ENCODE data around the gene GBA3. TPM values are rescaled to one million over a fixed set of nuclear protein-coding genes. Genes with fewer than 3 reads are reported as not detected.

The GBA3 gene
- total RNA-seq, 2 donors from 2014 or later = 4.6 to 9.5 TPM

- no peak overlapping the region for H3K27ac ChIP-seq
- intact Hi-C loops (cut with DNase I) = no loop called here
- H3K4me3 ChIP-seq = no peak overlapping the region
- H3K4me1 ChIP-seq = no peaks in the 10 kb centered on the region
- H3K36me3 ChIP-seq = no peaks in the 10 kb centered on the region
- TF ChIP-seq CTCF (IDR thresholded peaks at IDR 0.05) = no peak
- no peaks in the 10 kb centered on the region for H3K9me3 ChIP-seq
- no peaks in the 10 kb centered on the region for H3K27me3 ChIP-seq
- no peak for DNase-seq
- H3K9ac ChIP-seq (ENCODE audit: low read depth in 2 of 2, low read length in 2 of 2) = no peak overlapping the region
These were observed 21.8 kb upstream of the GBA3 start for GRCh38 chr4:22670956-22671355.

GRCh38 chr4:22672519-22672918 lies 20.2 kb upstream of the GBA3 start:
- TF ChIP-seq CTCF (IDR thresholded peaks at IDR 0.05) = no peak
- Histone ChIP-seq H3K36me3 (no peaks in the 10 kb centered on the region), H3K9me3 (no peaks in the 10 kb centered on the region), H3K27ac (no peak overlapping the region), H3K27me3 (no peaks in the 10 kb centered on the region), H3K9ac (ENCODE audit: low read depth in 2 of 2, low read length in 2 of 2) (no peak overlapping the region), H3K4me1 (no peaks in the 10 kb centered on the region), H3K4me3 (no peak overlapping the region)
- no peak for DNase-seq
- intact Hi-C loops (cut with DNase I) = no loop called here

- Histone ChIP-seq H3K4me3 (no peak overlapping the region), H3K9me3 (no peaks in the 10 kb centered on the region), H3K4me1 (no peaks in the 10 kb centered on the region), H3K9ac (ENCODE audit: low read depth in 2 of 2, low read length in 2 of 2) (no peak overlapping the region), H3K27ac (no peak overlapping the region), H3K36me3 (no peaks in the 10 kb centered on the region), H3K27me3 (no peaks in the 10 kb centered on the region)
- TF ChIP-seq CTCF (IDR thresholded peaks at IDR 0.05) = no peak
- no peak for DNase-seq
- intact Hi-C loops (cut with DNase I) = no loop called here
These were observed 19.8 kb upstream of the GBA3 start for GRCh38 chr4:22672944-22673343.

- Histone ChIP-seq H3K4me1 (no peaks in the 10 kb centered on the region), H3K27me3 (no peaks in the 10 kb centered on the region), H3K9ac (ENCODE audit: low read depth in 2 of 2, low read length in 2 of 2) (no peak overlapping the region), H3K36me3 (no peaks in the 10 kb centered on the region), H3K27ac (no peak overlapping the region), H3K9me3 (no peaks in the 10 kb centered on the region), H3K4me3 (no peak overlapping the region)
- intact Hi-C loops (cut with DNase I) = no loop called here
- TF ChIP-seq CTCF (IDR thresholded peaks at IDR 0.05) = no peak
- DNase-seq = no peak
These were observed 18.0 kb upstream of the GBA3 start for GRCh38 chr4:22674700-22675099.

- Histone ChIP-seq H3K9ac (ENCODE audit: low read depth in 2 of 2, low read length in 2 of 2) (no peak overlapping the region), H3K4me1 (no peaks in the 10 kb centered on the region), H3K4me3 (no peak overlapping the region), H3K27ac (no peak overlapping the region), H3K36me3 (no peaks in the 10 kb centered on the region), H3K27me3 (no peaks in the 10 kb centered on the region), H3K9me3 (no peaks in the 10 kb centered on the region)
- intact Hi-C loops (cut with DNase I) = no loop called here
- DNase-seq = no peak
- TF ChIP-seq CTCF (IDR thresholded peaks at IDR 0.05) = no peak
These were observed 16.7 kb upstream of the GBA3 start for GRCh38 chr4:22676063-22676462.

- no peak for DNase-seq
- Histone ChIP-seq H3K27me3 (no peaks in the 10 kb centered on the region), H3K4me1 (no peaks in the 10 kb centered on the region), H3K36me3 (no peaks in the 10 kb centered on the region), H3K27ac (no peak overlapping the region), H3K9me3 (no peaks in the 10 kb centered on the region), H3K4me3 (no peak overlapping the region), H3K9ac (ENCODE audit: low read depth in 2 of 2, low read length in 2 of 2) (no peak overlapping the region)
- intact Hi-C loops (cut with DNase I) = no loop called here
- TF ChIP-seq CTCF (IDR thresholded peaks at IDR 0.05) = no peak
These were observed 15.0 kb upstream of the GBA3 start for GRCh38 chr4:22677780-22678179.
